GM21526 (cell line): Measurements from ENCODE around the gene AGER.
"Not testable (repeated sequence)": the region's sequence is repeated elsewhere in the genome, so short reads cannot be mapped to it uniquely, and the experiment has no call there.

Experiments used
- ATAC-seq: cut with Tn5 transposase; IDR thresholded peaks from one replicate; pipeline ENCODE4 v1.9.1; 2021; ENCODE audit warnings: moderate library complexity; ENCODE audit not compliant: unreplicated experiment, low FRiP score

AGER gene

DNA sequence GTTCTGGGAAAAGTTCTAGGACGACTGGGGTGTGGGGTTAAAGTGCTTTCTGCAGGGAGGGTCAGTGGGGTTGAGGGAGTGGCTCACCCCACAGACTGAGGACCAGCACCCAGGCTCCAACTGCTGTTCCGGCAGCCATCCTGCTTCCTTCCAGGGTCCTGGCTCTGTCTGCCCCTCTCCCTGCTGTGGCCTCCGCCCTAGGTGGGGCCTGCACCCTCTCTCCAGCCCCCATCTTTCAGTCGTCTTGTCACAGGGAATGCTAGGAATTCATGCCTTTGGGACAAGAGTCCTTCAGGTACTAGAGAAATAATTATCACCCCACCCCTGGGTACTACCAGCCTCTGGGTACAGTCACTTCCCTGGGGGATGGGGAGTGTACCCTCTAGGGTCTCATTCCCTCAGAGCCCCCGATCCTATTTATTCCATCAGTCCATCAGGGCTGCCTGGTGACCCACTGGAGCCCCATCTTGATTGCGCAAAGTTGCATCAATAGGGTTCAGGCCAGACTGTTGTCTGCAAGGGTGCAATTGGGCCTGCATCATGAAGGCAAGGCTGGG lies at the start of gene AGER:
AGER (minus strand) TSS at position 170 of the 557 bp plus-strand sequence; CDS start at position 139, 31 bp downstream.
- no peak for ATAC-seq

DNA sequence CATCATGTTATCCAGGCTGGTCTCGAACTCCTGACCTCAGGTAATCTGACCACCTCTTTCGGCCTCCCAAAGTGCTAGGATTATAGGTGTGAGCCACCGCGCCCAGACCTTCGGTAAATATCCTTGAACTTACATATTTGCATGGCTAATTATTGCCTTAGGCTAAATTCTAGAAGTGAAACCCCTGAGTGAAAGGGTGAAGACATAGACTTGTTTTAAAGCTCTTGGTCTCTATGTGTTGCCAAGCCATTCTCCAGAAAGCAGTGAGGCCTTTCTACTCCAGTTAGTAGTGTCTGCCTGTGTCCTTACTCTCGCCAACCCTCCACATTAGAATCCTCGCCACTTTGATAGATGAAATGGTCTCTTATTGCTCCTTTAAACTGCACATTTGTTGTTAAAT lies 42.4 kb upstream of the AGER start:
- no peak for ATAC-seq

DNA sequence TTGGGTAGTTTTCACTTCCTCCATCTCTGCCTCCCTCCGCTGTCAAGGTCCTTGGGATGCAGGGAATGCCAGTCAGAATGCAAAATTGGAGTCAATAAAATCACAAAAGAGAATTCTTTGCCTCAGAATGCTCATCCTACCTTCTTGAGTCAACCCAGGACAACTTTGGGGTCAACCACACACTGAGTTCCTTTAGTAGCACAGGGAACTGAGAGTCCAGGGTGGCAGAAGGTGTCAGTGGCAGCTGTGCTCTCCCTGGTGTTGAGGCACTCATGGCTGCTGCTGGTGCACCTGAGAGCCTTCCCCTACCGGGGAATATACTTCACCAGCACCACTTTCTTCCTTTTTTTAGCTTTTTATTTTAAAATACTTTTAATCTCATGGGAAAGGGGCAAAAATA lies 40.6 kb upstream of the AGER start:
- no peak for ATAC-seq

DNA sequence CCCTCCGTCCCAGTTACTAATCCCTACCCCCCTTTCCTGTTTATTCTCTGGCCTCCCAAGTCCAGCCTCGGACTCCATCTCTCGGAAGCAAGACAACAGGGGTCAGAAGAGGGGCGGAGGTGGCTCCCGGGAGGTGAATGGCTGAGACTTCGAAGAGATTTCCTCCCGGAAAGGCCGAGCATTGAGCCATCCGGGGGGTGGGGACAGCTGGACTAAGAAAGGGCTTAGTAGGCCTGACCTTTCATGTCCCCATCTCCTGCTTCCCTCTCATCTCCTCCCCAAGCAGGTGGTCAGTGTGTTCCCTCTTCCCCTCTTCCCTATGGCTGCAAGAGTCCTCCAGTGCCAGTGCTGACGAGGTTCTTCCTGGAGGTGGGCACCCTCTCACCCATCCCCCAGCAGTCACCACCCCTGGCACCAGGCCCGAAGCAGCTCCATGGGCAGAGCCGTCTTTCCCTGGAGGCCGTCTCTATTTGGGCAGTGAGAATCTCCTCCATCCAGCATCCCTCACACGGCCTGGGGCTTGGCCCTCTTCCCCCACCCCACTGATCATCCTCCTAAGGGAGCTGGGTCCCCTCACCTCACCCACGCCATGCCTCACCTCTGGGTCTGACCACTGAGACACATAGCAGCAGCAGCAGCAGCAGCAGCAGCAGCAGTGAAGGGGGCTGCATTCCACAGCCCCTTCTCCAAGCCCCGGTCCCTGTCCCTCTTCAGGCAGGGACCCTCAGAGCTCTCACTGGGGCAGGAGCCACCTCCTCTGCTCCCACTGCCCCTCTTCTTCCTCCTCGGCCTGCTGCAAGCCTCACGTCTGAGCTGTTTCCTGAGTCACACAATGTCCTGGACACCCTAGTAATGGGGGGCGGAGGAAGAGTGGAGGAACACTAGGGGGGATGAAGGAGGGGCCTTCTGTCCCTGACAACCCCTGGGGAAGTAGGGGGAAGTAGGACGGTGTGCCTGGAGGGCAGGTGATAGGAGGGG lies 39.5 kb upstream of the AGER start, which contains the start of gene NOTCH4:
NOTCH4 (minus strand) TSS at position 810 of the 978 bp plus-strand sequence; CDS start at position 671, 139 bp downstream.
- ATAC-seq, result no peak

DNA sequence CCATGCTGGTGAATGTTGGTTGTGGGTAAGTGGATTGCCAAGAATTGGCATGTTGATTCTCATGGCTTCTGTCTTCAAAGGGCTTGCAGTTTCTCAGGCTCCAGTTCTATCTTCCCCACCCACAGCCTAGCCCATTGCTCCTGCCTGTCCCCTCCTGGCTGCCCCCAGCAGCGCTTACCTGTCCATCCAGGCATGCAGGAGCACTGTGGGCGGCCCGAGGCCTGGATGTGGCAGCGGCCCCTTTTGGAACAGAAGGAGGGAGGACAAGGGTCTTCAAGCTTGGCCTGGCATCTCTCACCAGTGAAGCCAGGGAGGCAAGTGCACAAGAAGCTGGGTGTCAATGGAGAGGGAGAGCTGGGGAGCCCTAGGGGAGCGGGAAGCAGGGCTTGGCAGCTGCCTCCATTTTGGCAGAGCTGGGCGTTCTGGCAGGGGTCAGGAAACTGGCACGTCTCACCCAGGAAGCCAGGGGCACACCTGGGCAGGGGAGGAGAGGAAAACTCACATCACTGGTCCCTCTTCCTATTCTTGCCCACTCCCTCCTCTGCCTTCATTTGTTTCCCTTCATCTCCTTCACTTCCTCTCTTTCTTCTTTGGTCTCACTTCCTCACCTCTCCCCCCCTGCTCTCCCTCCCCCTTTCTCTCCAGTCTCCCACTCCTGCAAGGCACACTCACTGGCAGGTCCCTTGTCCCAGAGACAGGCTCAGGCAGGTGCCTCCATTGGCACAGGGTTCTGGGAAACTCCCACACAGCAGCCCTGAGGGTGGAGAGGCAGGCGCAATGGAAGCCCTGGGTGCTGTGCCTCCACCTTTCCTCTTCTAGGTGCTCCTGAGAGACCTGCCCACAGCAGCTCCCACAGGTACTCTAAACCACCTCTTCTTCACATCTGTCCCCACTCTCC lies 38.5 kb upstream of the AGER start:
- ATAC-seq, result no peak

DNA sequence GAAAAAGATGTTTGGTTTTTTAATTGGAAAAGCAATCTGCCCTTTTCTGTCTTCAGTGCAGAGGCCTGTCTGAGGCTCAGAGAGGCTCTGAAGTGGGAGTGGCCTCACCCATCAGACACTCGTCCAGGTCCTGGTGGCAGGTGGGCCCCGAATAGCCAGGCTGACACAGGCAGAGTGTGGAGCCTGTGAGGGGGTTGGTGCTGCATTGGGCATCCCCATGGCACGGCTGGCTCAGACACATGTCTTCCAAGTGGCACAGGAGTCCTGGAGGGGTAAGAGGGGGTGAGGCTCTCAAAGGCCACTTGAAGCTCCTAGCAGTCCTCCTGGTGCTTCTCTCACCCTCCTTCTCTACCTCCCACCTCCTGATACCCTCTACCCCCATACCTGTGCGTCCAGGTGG lies 36.0 kb upstream of the AGER start:
- ATAC-seq, result no peak

DNA sequence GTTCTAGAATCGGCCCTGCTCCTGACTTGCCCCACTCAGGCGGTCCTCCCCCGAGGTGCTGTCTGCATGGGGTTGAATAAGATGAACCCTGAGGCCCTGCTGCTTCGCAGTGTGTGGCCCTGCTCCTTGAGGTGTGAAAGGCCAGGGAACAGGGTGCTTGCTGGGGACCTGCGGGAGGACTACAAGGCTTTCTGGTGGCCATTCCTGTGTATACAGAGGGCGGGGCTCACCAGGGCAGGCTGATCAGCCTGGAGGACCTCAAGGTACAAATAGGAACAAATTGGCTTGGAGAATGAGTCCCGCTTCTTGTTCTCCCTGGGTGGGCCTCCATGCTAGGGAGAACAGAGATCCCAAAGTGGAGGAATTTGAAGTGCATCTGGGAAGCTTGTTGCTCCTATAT lies 34.1 kb upstream of the AGER start:
- no peak for ATAC-seq

DNA sequence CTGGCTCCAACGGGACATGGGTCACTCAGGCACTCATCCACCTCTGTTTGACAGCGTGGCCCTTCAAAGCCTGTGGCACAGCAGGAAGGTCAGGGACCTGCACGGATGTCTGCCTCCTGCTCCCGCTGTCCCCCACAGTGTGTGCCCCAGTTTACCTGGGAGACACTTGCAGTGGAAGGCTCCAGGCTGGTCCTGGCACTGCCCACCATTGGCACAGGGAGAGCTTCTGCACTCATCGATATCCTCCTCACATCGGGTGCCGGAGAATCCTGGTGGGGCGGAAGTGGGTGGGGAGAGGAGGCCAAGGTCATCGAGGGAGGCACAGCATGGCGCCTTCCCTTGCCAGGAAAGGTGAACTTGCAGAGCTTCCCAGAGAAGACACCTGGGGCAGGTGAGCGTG lies 32.9 kb upstream of the AGER start:
- no peak for ATAC-seq

DNA sequence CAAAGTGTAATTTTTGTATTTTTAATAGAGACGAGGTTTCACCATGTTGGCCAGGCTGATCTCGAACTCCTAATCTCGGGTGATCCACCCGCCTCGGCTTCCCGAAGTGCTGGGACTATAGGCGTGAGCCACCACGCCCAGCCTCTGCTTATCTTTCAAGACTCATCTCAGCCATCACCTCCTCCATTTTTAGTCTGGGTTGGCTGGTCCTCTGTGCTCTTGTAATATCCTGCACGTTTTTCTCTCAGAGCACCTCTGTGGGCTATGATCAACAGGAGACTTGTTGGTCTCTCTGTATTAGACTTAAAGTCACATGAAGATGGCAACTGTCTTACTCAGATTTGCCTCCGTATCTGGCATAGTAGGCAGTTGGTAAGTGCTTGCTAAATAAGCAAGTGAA lies 32.2 kb upstream of the AGER start:
- ATAC-seq, result no peak

DNA sequence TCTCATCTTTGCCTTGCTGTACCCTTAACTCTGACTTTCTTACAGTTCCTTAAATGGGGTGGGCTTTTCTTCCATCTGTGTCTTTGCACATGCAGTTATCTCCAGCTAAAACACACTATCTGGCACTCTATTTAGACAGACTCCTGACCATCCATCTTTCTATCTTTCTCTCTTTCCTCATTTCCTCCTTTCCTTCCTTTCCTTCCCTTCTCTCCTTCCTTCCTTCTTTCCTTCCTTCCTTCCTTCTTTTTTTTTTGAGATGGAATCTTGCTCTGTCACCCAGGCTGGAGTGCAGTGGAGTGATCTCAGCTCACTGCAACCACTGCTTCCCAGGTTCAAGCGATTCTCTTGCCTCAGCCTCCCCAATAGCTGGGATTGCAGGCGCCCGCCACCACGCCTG lies 31.6 kb upstream of the AGER start:
- no peak for ATAC-seq

DNA sequence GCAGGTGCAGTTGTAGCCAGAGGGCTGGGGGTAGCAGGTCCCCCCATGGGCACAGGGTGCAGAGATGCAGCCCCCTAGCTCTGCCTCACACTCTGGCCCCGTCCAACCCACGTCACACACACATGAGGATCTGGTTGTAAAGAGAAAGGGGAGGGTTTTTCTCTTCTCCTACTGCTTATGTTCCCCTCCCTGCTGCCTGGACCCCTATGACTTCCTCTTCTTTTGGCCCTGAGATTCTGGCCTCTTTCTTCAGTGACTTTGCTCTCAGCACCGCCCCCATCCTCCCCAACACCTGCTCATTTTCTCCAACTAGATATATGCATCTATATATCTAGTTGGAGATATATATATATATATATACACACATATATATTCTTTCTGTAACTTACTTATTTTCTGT lies 30.1 kb upstream of the AGER start:
- no peak for ATAC-seq

DNA sequence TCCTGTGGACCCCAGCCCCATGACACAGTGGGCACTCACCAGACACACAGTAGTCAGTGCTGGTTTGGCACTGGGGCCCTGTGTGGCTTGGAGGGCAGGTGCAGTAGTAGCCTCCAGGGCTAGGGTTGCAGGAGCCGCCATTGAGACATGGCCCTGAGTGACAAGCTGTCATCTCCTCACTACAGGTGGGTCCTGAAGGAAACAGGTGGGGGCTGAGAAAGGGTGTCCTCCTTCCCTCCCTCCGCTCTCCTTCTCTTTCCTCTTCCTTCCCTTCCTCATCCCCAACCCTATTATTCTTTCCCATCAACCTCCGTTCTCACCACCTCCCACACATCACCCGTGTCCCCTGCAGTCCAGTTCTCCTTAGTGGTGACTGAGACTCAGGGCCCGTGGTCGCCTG lies 29.6 kb upstream of the AGER start:
- ATAC-seq, result no peak

DNA sequence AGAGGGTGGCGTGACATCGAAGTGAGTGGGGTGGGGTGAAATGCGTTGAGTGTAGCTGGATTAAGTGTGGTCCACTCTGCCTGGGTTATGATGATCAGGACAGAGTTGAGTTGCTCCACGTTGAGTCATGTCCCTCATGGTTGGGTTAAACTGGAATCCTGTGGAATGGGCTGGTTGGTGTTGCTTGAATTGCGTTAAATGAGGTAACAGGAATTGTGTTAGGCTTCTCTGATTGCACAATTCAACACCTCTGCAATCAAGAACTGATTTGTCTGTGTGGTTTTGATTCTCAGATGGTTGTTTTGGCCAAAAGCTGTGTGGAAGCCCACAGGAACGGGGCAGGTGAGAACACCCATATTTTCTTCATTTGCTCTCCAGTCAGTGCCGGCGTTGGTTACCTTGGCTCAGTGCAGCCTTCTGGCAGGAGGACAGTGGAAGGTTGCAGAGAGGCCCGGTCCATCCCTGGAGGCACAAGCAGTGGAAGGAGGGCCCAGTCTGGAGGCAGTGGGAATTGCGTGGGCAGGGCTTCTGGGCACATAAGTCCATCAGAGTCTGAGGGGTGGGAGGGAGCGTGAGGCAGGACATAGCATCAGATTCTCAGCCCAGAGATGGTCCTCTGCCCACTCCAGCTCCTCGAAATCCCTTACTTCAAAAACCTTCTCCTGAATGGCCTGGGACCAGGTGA lies 28.2 kb upstream of the AGER start:
- no peak for ATAC-seq

DNA sequence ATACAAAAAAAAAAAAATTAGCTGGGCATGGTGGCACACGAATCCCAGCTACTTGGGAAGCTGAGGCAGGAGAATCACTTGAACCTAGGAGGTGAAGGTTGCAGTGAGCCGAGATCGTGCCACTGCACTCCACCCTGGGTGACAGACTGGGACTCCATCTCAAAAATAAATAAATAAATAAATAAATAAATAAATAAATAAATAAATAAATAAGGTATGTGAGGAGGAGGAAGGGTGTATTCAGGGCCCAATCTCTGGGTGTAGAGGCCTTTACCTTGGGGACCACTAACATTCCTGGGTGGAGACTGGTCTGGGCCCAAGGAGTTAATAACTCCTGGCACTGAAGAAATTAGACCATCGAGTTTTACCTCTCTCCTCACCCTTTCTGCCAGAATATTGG lies 27.4 kb upstream of the AGER start:
- not testable (repeated sequence) for ATAC-seq

DNA sequence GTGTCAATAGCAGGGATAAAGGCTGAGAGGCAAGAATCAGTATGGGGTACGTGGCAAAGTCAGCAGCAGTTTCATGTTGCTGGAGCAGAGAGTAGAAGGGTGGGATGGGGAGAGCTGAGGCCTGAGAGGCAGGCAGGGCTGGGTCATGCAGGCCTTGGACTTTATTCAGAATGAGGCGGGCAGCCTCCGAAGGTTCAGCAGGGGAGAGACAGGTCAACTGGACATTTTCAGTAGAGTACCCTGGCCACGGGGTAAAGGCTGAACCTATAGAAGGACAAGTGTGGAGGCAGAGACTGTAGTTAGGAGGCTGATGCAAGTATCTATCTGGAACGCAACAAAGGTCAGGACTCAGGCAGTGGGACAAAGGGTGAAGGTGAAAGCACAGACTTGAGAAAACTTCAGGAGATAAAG lies 26.1 kb upstream of the AGER start:
- ATAC-seq, result no peak

DNA sequence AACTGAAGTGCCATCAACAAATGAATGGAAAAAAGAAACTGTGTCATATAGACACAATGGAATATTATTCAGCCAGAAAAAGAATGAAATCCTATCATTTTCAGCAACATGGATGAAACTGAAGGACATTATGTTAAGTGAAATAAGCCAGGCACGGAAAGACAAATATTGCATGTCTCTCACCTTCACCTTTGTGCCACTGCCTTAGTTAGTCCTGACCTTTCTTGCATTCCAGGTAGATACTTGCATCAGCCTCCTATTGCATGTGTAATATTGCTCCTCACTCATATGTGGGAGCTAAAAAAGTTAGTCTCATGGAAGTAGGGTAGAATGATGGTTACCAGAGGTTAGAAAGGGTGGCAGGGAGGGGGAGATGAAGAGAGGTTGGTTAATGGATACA lies 24.9 kb upstream of the AGER start:
- no peak for ATAC-seq

DNA sequence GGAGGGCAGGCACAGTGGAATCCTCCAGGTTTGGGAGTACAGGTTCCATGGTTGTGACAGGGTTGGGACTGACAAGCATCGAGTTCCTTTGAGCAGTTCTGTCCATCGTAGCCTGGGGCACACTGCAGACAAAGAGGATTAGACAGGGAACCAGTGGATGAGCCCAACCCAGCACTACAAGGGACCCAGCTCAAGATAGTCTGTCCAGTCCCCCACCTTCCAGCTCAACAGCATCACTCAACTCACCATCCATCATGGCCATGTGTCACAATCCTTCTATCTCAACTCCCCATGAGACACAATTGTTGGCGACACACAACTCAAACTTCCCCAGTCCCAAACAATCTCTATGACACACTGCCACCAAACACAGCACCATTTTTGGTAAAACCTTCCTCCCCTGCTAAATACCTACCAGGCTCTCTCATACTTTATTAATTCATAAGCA lies 20.2 kb upstream of the AGER start:
- ATAC-seq, result no peak

DNA sequence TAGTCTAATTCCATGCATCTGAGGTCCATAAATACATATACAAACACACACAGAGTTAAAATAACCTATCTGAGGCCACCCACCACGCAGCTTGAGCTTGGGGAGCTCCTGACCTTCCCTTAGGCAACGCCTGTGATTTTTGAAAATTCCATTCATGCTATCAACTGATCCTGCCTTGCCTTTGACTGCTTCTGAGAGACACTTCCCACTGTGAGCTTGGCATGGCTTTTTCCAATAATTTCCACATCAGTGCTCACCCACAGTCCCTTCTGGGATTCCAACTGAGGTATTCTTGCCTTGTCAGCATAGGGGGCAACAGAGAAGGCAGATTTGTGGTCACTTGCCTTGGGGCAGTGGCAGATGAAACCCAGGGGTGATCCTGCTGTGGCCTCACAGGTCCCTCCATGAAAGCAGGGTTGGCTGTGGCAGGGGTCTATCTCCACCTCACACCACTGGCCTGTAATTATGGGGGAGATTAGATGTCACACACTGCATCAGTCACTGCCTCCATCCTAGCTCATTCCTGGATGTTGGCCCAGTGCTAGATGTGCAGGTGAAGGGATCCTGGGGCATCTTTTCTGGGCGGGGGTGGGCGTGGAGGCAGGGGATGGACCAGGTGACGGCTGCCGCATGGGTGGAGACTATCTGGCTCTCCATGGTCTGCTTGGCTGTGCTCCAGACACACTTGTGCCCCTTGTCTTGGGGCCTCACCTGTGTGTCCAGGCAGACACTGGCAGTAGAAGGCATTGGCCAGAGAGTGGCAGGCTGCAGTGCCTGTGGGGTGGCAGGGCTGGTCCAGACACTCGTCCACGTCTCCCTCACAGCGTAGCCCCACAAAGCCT lies 19.6 kb upstream of the AGER start:
- ATAC-seq, result no peak

DNA sequence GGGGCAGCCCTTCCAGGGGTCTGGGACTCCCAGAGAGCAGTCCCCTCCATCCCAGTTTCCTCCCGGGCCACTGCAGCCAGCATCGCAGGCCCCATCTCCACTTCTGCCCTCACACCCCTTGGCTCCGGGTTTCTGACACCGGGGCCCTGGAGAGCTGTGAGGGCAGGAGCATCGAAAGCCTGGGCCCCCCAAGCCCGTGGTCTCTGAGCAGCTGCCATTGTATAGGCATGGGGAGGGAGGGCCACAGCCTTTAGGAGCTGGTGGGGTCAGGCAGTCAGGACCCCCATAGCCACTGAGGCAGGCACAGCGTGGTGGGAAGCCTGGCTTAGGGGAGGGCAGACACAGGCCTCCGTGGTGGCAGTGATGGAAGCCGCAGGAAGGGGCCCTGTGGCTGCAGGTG lies 18.1 kb upstream of the AGER start:
- ATAC-seq, result no peak
